Activated CD4-positive, CD25-positive, alpha-beta regulatory T cell (primary cell): ENCODE results near the gene SLC25A29.

ENCODE experiments used
- DNase-seq, 4 experiments: peaks; one replicate each; lab custom pipeline; 2025; lab: John Stamatoyannopoulos, UW

Gene SLC25A29

GRCh38 chr14:100332071-100332639 is 25.9 kb upstream of the SLC25A29 start:
- no peak for DNase-seq

GRCh38 chr14:100330388-100330931 is 24.2 kb upstream of the SLC25A29 start:
- no peak for DNase-seq

- DNase-seq, result no peak
Observed at GRCh38 chr14:100330007-100330344, 23.7 kb upstream of the SLC25A29 start.

GRCh38 chr14:100329233-100330006 is 23.2 kb upstream of the SLC25A29 start:
- no peak for DNase-seq

- DNase-seq, result no peak
Observed at GRCh38 chr14:100328495-100329163, 22.4 kb upstream of the SLC25A29 start.

GRCh38 chr14:100327128-100327527 is 20.9 kb upstream of the SLC25A29 start:
- DNase-seq, result no peak

- no peak for DNase-seq
Observed at GRCh38 chr14:100325958-100326357, 19.7 kb upstream of the SLC25A29 start.

GRCh38 chr14:100325231-100325632 is 19.0 kb upstream of the SLC25A29 start:
- DNase-seq, result no peak

GRCh38 chr14:100323942-100324307 is 17.7 kb upstream of the SLC25A29 start:
- DNase-seq, result no peak

- DNase-seq, result no peak
Observed at GRCh38 chr14:100323121-100323941, 17.1 kb upstream of the SLC25A29 start, which contains the start of gene SLC25A47. Gene SLC25A47, plus strand, starts transcription at chr14:100323339. Its CDS starts 76 bp downstream, at chr14:100323415.

- DNase-seq, result no peak
Observed at GRCh38 chr14:100322138-100322957, 16.1 kb upstream of the SLC25A29 start.

- no peak for DNase-seq
Observed at GRCh38 chr14:100321473-100322137, 15.4 kb upstream of the SLC25A29 start.

GRCh38 chr14:100320157-100320856 is 14.1 kb upstream of the SLC25A29 start:
- DNase-seq, result no peak

GRCh38 chr14:100317912-100318808 is 11.9 kb upstream of the SLC25A29 start:
- DNase-seq, result peak; percentile 42 to 56 (median 48)

- DNase-seq, result no peak
Observed at GRCh38 chr14:100317389-100317788, 11.1 kb upstream of the SLC25A29 start.

GRCh38 chr14:100314724-100315123 is 8.5 kb upstream of the SLC25A29 start:
- no peak for DNase-seq

GRCh38 chr14:100313464-100314230 is 7.4 kb upstream of the SLC25A29 start:
- no peak for DNase-seq

- DNase-seq, result no peak
Observed at GRCh38 chr14:100312877-100313400, 6.7 kb upstream of the SLC25A29 start.
